ENCODE measurements around the gene ELOB.

ELOB gene

GRCh38 chr16:2787406-2787805 is 10.3 kb upstream of the ELOB start, which contains the start of gene PRSS33:
PRSS33 (minus strand) TSS chr16:2787560; CDS start chr16:2786547, 1,013 bp downstream.
- H3K4me3 ChIP-seq (ENCODE audit: low read depth in 1 of 2, low read length in 2 of 2), result no peak within 1 kb of the TSS
- no peak within 1 kb of the TSS for H3K9ac ChIP-seq (ENCODE audit: low read depth, low read length)
- H3K4me2 ChIP-seq (ENCODE audit: insufficient read depth, low read length), result no peak within 1 kb of the TSS
- no peaks in the 10 kb centered on the region for H3K9me3 ChIP-seq (ENCODE audit: insufficient read depth, low read length, severe bottlenecking)
- H2AFZ ChIP-seq (ENCODE audit: low read depth, low read length), result no peak within 1 kb of the TSS
- no peaks in the 10 kb centered on the region for H3K79me2 ChIP-seq (ENCODE audit: insufficient read depth, low read length)
- peaks cover 15% of the 10 kb centered on the region for H3K27me3 ChIP-seq (ENCODE audit: insufficient read depth, low read length, poor library complexity)
- H3K4me1 ChIP-seq (ENCODE audit: insufficient read depth, low read length), result no peaks in the 10 kb centered on the region
- peak; percentile 45; the same call in 1 of the 3 replicates for ATAC-seq (ENCODE audit: insufficient read depth, low read depth)
- TF ChIP-seq EZH2 (IDR thresholded peaks at IDR 0.05; ENCODE audit: borderline replicate concordance, low read depth, low read length, severe bottlenecking) (no peak), CTCF (IDR thresholded peaks at IDR 0.05; ENCODE audit: borderline replicate concordance, extremely low read depth, low read length, poor library complexity, severe bottlenecking) (no peak)
- no peak within 1 kb of the TSS for H3K27ac ChIP-seq (ENCODE audit: low read length)
- H3K36me3 ChIP-seq (ENCODE audit: insufficient read depth, low read length), result no peaks in the 10 kb centered on the region
- no peak for DNase-seq
- H4K20me1 ChIP-seq (ENCODE audit: insufficient read depth, low read length), result no peaks in the 10 kb centered on the region

GRCh38 chr16:2786826-2787151 is 9.7 kb upstream of the ELOB start:
- Histone ChIP-seq H3K79me2 (ENCODE audit: insufficient read depth, low read length) (no peaks in the 10 kb centered on the region), H3K27me3 (ENCODE audit: insufficient read depth, low read length, poor library complexity) (peaks cover 13% of the 10 kb centered on the region), H2AFZ (ENCODE audit: low read depth, low read length) (no peak overlapping the region), H4K20me1 (ENCODE audit: insufficient read depth, low read length) (no peaks in the 10 kb centered on the region), H3K4me3 (ENCODE audit: low read depth in 1 of 2, low read length in 2 of 2) (no peak overlapping the region), H3K9me3 (ENCODE audit: insufficient read depth, low read length, severe bottlenecking) (no peaks in the 10 kb centered on the region), H3K9ac (ENCODE audit: low read depth, low read length) (no peak overlapping the region), H3K36me3 (ENCODE audit: insufficient read depth, low read length) (no peaks in the 10 kb centered on the region), H3K4me2 (ENCODE audit: insufficient read depth, low read length) (no peak overlapping the region), H3K4me1 (ENCODE audit: insufficient read depth, low read length) (no peaks in the 10 kb centered on the region), H3K27ac (ENCODE audit: low read length) (no peak overlapping the region)
- ATAC-seq (ENCODE audit: insufficient read depth, low read depth), result no peak
- no peak for DNase-seq
- TF ChIP-seq EZH2 (IDR thresholded peaks at IDR 0.05; ENCODE audit: borderline replicate concordance, low read depth, low read length, severe bottlenecking) (no peak), CTCF (IDR thresholded peaks at IDR 0.05; ENCODE audit: borderline replicate concordance, extremely low read depth, low read length, poor library complexity, severe bottlenecking) (no peak)

GRCh38 chr16:2786061-2786825 is 9.2 kb upstream of the ELOB start:
- H3K4me1 ChIP-seq (ENCODE audit: insufficient read depth, low read length), result no peaks in the 10 kb centered on the region
- H4K20me1 ChIP-seq (ENCODE audit: insufficient read depth, low read length), result no peaks in the 10 kb centered on the region
- no peak overlapping the region for H3K4me2 ChIP-seq (ENCODE audit: insufficient read depth, low read length)
- DNase-seq, result no peak
- H3K79me2 ChIP-seq (ENCODE audit: insufficient read depth, low read length), result no peaks in the 10 kb centered on the region
- TF ChIP-seq EZH2 (IDR thresholded peaks at IDR 0.05; ENCODE audit: borderline replicate concordance, low read depth, low read length, severe bottlenecking) (no peak), CTCF (IDR thresholded peaks at IDR 0.05; ENCODE audit: borderline replicate concordance, extremely low read depth, low read length, poor library complexity, severe bottlenecking) (no peak)
- H3K9ac ChIP-seq (ENCODE audit: low read depth, low read length), result no peak overlapping the region
- no peak for ATAC-seq (ENCODE audit: insufficient read depth, low read depth)
- peaks cover 13% of the 10 kb centered on the region for H3K27me3 ChIP-seq (ENCODE audit: insufficient read depth, low read length, poor library complexity)
- H3K9me3 ChIP-seq (ENCODE audit: insufficient read depth, low read length, severe bottlenecking), result no peaks in the 10 kb centered on the region
- H2AFZ ChIP-seq (ENCODE audit: low read depth, low read length), result no peak overlapping the region
- H3K27ac ChIP-seq (ENCODE audit: low read length), result no peak overlapping the region
- H3K4me3 ChIP-seq (ENCODE audit: low read depth in 1 of 2, low read length in 2 of 2), result no peak overlapping the region
- no peaks in the 10 kb centered on the region for H3K36me3 ChIP-seq (ENCODE audit: insufficient read depth, low read length)

Measured in DND-41 (cell line).